ENCODE results near the gene GNAO1.

The GNAO1 gene

GRCh38 chr16:56203052-56203451 lies 11.8 kb downstream of the GNAO1 start:
- TF ChIP-seq, protein P1, sequence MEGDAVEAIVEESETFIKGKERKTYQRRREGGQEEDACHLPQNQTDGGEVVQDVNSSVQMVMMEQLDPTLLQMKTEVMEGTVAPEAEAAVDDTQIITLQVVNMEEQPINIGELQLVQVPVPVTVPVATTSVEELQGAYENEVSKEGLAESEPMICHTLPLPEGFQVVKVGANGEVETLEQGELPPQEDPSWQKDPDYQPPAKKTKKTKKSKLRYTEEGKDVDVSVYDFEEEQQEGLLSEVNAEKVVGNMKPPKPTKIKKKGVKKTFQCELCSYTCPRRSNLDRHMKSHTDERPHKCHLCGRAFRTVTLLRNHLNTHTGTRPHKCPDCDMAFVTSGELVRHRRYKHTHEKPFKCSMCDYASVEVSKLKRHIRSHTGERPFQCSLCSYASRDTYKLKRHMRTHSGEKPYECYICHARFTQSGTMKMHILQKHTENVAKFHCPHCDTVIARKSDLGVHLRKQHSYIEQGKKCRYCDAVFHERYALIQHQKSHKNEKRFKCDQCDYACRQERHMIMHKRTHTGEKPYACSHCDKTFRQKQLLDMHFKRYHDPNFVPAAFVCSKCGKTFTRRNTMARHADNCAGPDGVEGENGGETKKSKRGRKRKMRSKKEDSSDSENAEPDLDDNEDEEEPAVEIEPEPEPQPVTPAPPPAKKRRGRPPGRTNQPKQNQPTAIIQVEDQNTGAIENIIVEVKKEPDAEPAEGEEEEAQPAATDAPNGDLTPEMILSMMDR (conservative IDR thresholded peaks at IDR 0.05; ENCODE audit: control insufficient read depth, insufficient read depth, low read depth, low read length): peak; percentile 20
- H3K4me3 ChIP-seq (ENCODE audit: control insufficient read depth, low read depth, low read length): no peak overlapping the region
- DNase-seq (ENCODE audit: low read depth): peak; percentile 20

DNA sequence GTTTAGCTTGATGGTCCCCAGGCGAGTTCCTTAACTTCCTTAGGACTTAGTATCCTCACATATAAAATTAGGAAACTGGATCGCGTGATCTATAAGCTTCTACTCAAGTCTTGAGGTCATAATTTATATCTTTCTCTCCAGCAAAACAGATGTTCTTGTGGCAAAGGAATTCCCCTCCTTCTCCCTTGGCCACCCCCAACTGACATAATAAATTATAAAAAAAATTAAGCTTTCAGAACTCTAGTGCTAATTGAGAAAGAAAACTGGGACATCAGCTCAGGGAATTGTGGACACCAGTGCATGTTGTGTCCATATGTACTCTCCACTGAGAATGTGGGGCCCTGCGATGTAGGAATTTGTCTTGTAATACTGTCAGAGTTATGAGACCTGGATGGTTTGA lies 13.5 kb downstream of the GNAO1 start:
- DNase-seq (ENCODE audit: low read depth): no peak
- TF ChIP-seq, protein P1 (conservative IDR thresholded peaks at IDR 0.05; ENCODE audit: control insufficient read depth, insufficient read depth, low read depth, low read length): no peak
- H3K4me3 ChIP-seq (ENCODE audit: control insufficient read depth, low read depth, low read length): no peak overlapping the region

- no peak for DNase-seq (ENCODE audit: low read depth)
- H3K4me3 ChIP-seq (ENCODE audit: control insufficient read depth, low read depth, low read length): no peak overlapping the region
- TF ChIP-seq, protein P1 (conservative IDR thresholded peaks at IDR 0.05; ENCODE audit: control insufficient read depth, insufficient read depth, low read depth, low read length): no peak
Measured at GRCh38 chr16:56206951-56207350, 15.7 kb downstream of the GNAO1 start.

DNA sequence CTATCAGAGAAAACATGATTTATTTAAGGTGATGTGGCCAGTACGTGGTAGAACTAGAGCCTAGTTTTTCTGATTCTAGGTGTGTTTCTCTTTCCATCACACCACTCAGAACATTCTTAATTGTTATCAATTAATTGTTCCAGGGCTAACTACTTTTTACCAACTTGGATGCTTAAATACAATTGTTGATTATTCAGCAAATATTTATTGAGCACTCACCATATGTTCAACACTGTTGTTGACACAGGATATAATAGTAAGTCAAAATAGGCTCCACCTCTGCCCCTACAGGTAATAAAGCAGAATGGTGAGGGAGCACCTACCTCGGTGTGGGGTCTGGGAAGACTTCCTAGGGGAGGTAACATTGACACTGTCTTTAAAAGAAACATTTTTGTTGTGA lies 16.1 kb downstream of the GNAO1 start:
- no peak for DNase-seq (ENCODE audit: low read depth)
- H3K4me3 ChIP-seq (ENCODE audit: control insufficient read depth, low read depth, low read length): no peak overlapping the region
- TF ChIP-seq, protein P1 (conservative IDR thresholded peaks at IDR 0.05; ENCODE audit: control insufficient read depth, insufficient read depth, low read depth, low read length): no peak

DNA sequence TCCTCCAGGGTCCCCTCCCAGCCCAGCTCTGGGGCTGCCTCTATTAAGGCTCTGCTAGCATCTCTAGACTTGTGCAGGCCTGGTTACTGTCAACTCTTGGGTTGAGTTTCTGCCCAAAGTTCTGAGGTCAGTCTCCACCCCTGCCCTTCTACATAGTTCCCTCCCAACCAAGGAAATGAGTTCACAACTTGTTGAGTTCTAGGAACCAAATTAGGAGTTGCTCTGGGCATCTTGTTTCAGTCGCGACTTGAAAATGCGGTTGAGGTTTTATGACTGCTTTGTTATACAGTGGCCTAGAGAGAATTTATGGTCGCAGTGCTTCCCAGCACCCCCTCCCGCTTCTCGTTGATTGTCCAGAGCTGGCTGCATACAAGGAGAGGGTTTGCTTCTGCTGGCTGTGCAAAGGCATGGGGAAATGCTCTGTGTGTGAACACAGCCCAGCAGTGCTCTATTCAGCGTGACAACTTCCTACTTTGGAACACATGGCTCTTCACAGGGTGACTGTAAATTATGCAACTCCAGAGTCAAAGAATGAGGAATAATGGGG lies 20.2 kb downstream of the GNAO1 start:
- DNase-seq (ENCODE audit: low read depth): no peak
- TF ChIP-seq, protein P1 (conservative IDR thresholded peaks at IDR 0.05; ENCODE audit: control insufficient read depth, insufficient read depth, low read depth, low read length): no peak
- no peak overlapping the region for H3K4me3 ChIP-seq (ENCODE audit: control insufficient read depth, low read depth, low read length)

GRCh38 chr16:56212144-56212543 lies 20.9 kb downstream of the GNAO1 start:
- TF ChIP-seq, protein P1 (conservative IDR thresholded peaks at IDR 0.05; ENCODE audit: control insufficient read depth, insufficient read depth, low read depth, low read length): no peak
- H3K4me3 ChIP-seq (ENCODE audit: control insufficient read depth, low read depth, low read length): no peak overlapping the region
- DNase-seq (ENCODE audit: low read depth): no peak

GRCh38 chr16:56221995-56222394 lies 30.7 kb downstream of the GNAO1 start:
- no peak for DNase-seq (ENCODE audit: low read depth)
- no peak overlapping the region for H3K4me3 ChIP-seq (ENCODE audit: control insufficient read depth, low read depth, low read length)
- TF ChIP-seq, protein P1 (conservative IDR thresholded peaks at IDR 0.05; ENCODE audit: control insufficient read depth, insufficient read depth, low read depth, low read length): no peak

Measured in fibroblast of mammary gland (primary cell).